ENCODE measurements around the gene UPK1B. TPM values are rescaled to one million over a fixed set of nuclear protein-coding genes. Genes with fewer than 3 reads are reported as not detected.

UPK1B gene
- total RNA-seq, 4 donors from 2014 or later, result not detected

DNA sequence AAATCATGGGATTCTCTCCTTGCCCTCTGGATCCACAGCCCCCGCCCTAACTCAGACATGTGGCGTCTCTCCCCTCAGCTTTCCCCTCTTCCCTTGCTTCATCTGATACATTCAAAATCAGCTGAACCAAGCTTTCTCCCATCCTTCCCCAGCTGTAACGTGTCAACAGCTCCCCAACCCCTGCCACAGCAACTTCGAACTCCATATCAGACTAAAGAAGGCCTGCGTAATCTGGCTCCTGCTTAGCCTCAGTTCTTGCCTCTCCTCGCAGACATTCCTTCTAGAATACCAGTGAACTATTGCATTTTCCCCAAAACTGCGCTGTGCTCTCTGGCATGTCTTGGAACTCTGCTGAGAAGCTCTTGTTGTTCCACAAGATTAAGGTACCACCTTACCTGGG is 49.0 kb downstream of the UPK1B start:
- TF ChIP-seq, protein P1, sequence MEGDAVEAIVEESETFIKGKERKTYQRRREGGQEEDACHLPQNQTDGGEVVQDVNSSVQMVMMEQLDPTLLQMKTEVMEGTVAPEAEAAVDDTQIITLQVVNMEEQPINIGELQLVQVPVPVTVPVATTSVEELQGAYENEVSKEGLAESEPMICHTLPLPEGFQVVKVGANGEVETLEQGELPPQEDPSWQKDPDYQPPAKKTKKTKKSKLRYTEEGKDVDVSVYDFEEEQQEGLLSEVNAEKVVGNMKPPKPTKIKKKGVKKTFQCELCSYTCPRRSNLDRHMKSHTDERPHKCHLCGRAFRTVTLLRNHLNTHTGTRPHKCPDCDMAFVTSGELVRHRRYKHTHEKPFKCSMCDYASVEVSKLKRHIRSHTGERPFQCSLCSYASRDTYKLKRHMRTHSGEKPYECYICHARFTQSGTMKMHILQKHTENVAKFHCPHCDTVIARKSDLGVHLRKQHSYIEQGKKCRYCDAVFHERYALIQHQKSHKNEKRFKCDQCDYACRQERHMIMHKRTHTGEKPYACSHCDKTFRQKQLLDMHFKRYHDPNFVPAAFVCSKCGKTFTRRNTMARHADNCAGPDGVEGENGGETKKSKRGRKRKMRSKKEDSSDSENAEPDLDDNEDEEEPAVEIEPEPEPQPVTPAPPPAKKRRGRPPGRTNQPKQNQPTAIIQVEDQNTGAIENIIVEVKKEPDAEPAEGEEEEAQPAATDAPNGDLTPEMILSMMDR (IDR thresholded peaks at IDR 0.05), result no peak
- TF ChIP-seq POLR2A (IDR thresholded peaks at IDR 0.05), result no peak
- DNase-seq, result no peak
- H3K27me3 ChIP-seq, result no peaks in the 10 kb centered on the region
- intact Hi-C loops (cut with DNase I), result no loop called here
- H3K36me3 ChIP-seq, result peaks cover 33 to 37% of the 10 kb centered on the region in 2 donors
- no peaks in the 10 kb centered on the region for H3K9me3 ChIP-seq
- no peaks in the 10 kb centered on the region for H3K4me1 ChIP-seq
- H3K27ac ChIP-seq, result no peak overlapping the region
- H3K4me3 ChIP-seq (replicated peaks in 1 of 3), result no peak overlapping the region
- 95% methylated on average over 7 of the region's 7 CpGs for WGBS, 2 donors

DNA sequence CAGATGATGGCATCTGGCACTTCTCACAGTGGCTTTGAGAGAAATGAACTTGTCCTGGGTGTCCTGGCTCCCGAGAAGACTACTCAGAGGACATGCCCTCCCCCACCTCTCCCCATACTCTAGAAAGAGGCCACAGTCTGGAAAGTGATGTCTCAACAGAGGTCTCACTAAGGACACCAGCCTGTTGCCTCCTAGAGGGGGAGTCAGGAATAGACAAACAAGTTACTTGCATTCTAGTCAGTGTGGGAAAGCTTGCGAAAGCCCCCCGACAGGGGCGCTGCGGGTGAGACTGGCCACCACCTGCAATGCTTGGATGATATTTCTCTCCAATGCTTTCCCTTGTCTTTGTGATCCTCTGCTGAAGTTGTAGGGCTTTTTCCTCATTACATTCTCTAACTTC is 50.1 kb downstream of the UPK1B start:
- WGBS, 2 donors, result 87 to 93% methylated on average over 5 of the region's 5 CpGs
- H3K36me3 ChIP-seq, result peaks cover 27 to 33% of the 10 kb centered on the region in 2 donors
- H3K4me3 ChIP-seq (replicated peaks in 1 of 3), result no peak overlapping the region
- no peak overlapping the region for H3K27ac ChIP-seq
- H3K9me3 ChIP-seq, result no peaks in the 10 kb centered on the region
- H3K27me3 ChIP-seq, result no peaks in the 10 kb centered on the region
- TF ChIP-seq, protein P1 (IDR thresholded peaks at IDR 0.05), result no peak
- no peak for TF ChIP-seq POLR2A (IDR thresholded peaks at IDR 0.05)
- no peak for DNase-seq
- H3K4me1 ChIP-seq, result no peaks in the 10 kb centered on the region
- intact Hi-C loops (cut with DNase I), result no loop called here

DNA sequence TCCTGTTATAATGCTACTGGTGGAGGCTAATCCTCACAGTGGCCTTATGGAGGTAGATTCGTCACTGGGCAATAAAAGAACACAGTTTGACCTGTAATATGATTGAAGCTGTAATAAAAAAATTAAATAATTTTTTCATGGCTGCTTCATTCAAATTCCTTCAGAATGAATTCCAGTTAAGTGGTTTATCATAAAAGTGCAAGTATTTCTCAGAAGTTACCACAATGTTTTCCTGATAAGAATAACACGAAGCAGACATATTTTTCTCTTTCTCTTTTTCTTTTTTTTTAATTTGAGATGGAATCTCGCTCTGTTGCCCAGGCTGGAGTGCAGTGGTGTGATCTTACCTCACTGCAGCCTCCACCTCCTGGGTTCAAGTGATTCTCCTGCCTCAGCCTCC is 51.7 kb downstream of the UPK1B start:
- DNase-seq, result no peak
- Histone ChIP-seq H3K4me3 (replicated peaks in 1 of 3) (no peak overlapping the region), H3K9me3 (no peaks in the 10 kb centered on the region), H3K36me3 (peaks cover 33 to 34% of the 10 kb centered on the region in 2 donors), H3K27me3 (no peaks in the 10 kb centered on the region), H3K27ac (no peak overlapping the region), H3K4me1 (no peaks in the 10 kb centered on the region)
- whole genome bisulfite sequencing, 2 donors, result 98% methylated on average over 3 of the region's 3 CpGs
- intact Hi-C loops (cut with DNase I), result no loop called here
- TF ChIP-seq, protein P1 (IDR thresholded peaks at IDR 0.05), result no peak
- no peak for TF ChIP-seq POLR2A (IDR thresholded peaks at IDR 0.05)

DNA sequence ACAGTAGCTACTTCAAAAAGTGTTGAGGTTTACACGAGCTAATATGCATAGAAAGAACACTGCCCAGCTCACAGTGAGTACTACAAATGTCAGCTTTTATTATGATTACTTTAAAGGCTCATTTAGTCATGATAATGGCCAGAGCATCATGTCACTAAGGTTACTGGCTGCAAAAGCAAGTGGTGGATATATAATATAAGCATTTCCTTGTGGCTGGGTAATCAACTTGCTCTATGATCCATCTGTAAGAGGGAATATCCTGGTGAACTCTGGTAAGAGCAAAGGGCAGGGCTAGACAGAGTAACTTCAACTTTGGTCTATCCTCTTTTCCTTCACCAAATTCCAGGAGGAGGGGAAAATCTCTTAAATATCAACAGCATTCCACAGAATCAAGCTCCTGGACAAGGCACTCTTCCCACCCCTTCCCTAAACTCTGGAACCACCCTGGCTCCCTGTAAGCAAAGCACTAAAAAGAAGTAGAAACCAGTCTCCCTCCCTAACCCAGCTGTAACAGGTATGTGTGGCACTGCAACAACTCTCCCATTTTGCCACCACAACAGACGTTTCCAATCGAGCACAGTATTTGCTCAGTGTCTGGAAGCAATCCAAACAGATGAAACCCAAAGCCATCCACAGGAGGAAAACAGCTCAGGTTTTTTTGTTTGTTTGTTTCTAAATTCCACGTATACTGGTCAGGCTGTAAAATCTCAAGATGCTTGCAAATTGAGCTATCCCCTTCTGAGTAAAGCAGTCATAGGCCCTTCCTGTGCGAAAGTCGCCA is 53.9 kb downstream of the UPK1B start:
- Histone ChIP-seq H3K27me3 (no peaks in the 10 kb centered on the region), H3K4me3 (replicated peaks in 1 of 3) (no peak overlapping the region), H3K27ac (no peak overlapping the region), H3K4me1 (no peaks in the 10 kb centered on the region), H3K36me3 (peaks cover 28 to 41% of the 10 kb centered on the region in 2 donors), H3K9me3 (no peaks in the 10 kb centered on the region)
- 82 to 86% methylated on average over 6 of the region's 6 CpGs for WGBS, 2 donors
- TF ChIP-seq POLR2A (IDR thresholded peaks at IDR 0.05), result no peak
- TF ChIP-seq, protein P1 (IDR thresholded peaks at IDR 0.05), result no peak
- intact Hi-C loops (cut with DNase I), result no loop called here
- no peak for DNase-seq

DNA sequence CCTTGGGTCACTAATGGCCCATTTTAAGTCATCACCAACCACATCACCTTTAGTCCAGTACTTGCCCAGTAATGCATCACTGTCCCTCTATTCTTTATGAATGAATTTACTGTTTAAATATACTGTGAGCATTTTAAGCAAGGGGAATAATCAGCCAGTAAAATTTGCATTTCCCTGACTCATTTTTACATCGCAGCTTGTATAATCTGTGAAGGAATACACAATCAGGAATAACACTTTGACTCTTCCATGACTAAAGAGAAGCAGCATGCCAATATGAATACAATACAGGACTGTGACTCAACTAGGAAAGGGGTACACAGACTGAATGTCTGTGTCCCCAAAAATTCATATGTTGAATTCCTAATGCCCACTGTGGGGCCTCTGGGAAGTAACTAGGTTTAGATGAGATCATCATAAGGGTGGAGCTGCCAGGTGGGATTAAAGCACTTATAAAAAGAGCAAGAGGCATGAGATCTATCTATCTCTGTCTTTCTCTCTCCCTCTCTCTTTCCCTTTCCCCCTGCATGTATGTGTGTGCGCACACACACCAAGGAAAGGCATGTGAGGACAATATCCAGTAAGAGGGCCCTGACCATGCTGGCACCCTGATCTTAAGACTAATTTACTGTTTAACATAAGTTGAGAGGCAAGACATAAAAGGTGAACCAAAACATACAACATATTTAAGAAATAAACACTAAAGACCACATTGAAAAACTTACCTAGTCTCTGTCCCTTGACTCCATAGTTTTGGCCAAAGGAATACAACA is 55.2 kb downstream of the UPK1B start:
- no peaks in the 10 kb centered on the region for H3K4me1 ChIP-seq
- H3K4me3 ChIP-seq (replicated peaks in 1 of 3), result no peak overlapping the region
- H3K27ac ChIP-seq, result no peak overlapping the region
- no peaks in the 10 kb centered on the region for H3K9me3 ChIP-seq
- H3K36me3 ChIP-seq, result peaks cover 30 to 32% of the 10 kb centered on the region in 2 donors
- TF ChIP-seq, protein P1 (IDR thresholded peaks at IDR 0.05), result no peak
- no peak for TF ChIP-seq POLR2A (IDR thresholded peaks at IDR 0.05)
- WGBS, 2 donors, result 98 to 99% methylated on average over 2 of the region's 2 CpGs
- intact Hi-C loops (cut with DNase I), result no loop called here
- no peak for DNase-seq
- H3K27me3 ChIP-seq, result no peaks in the 10 kb centered on the region
